ENCODE results near the gene ATP2A2. TPM values are rescaled to one million over a fixed set of nuclear protein-coding genes. Genes with fewer than 3 reads are reported as not detected.
A peak's percentile ranks its signal among the peaks of the same experiment; 100 is the strongest.

Gene ATP2A2
- total and polyA plus RNA-seq, 12 donors: 316 to 4,750 (median 1,535) TPM

GRCh38 chr12:110340706-110341105, 59.7 kb downstream of the ATP2A2 start:
- intact Hi-C loops (cut with DNase I): loop anchor here in 1 of 10 donors (10.0 kb wide), 1 partner anchor 236 kb away; no protein-coding TSS in a partner anchor
- no peak for TF ChIP-seq CTCF (IDR thresholded peaks at IDR 0.05)
- Histone ChIP-seq H3K27ac (peak overlapping the region in 2 of 10 donors; percentile 1 to 10), H3K9me3 (no peaks in the 10 kb centered on the region), H3K36me3 (peaks cover 18 to 100% (median 96%) of the 10 kb centered on the region in 9 donors), H3K4me3 (no peak overlapping the region), H3K27me3 (no peaks in the 10 kb centered on the region), H3K4me1 (peaks cover 0 to 31% (median 14%) of the 10 kb centered on the region in 9 donors)
- peak in 3 of 8 donors; percentile 0 to 11 (median 8) for ATAC-seq
- WGBS, 2 donors: 73 to 80% methylated on average over 18 of the region's 18 CpGs
- DNase-seq: no peak

GRCh38 chr12:110342157-110342556, 61.1 kb downstream of the ATP2A2 start:
- WGBS, 2 donors: 75 to 80% methylated on average over 15 of the region's 15 CpGs
- Histone ChIP-seq H3K27ac (no peak overlapping the region), H3K9me3 (no peaks in the 10 kb centered on the region), H3K4me3 (no peak overlapping the region), H3K36me3 (peaks cover 13 to 100% (median 90%) of the 10 kb centered on the region in 9 donors), H3K4me1 (peaks cover 0 to 33% (median 14%) of the 10 kb centered on the region in 9 donors), H3K27me3 (no peaks in the 10 kb centered on the region)
- DNase-seq: no peak
- intact Hi-C loops (cut with DNase I): loop anchor here in 1 of 10 donors (10.0 kb wide), 1 partner anchor 237 kb away; no protein-coding TSS in a partner anchor
- peak in 1 of 8 donors; percentile 1 for ATAC-seq
- no peak for TF ChIP-seq CTCF (IDR thresholded peaks at IDR 0.05)

GRCh38 chr12:110343114-110343513, 62.1 kb downstream of the ATP2A2 start:
- intact Hi-C loops (cut with DNase I): loop anchor here in 1 of 10 donors (10.0 kb wide), 1 partner anchor 238 kb away; no protein-coding TSS in a partner anchor
- Histone ChIP-seq H3K27me3 (no peaks in the 10 kb centered on the region), H3K9me3 (no peaks in the 10 kb centered on the region), H3K4me3 (no peak overlapping the region), H3K36me3 (peaks cover 12 to 100% (median 90%) of the 10 kb centered on the region in 9 donors), H3K27ac (no peak overlapping the region), H3K4me1 (peaks cover 0 to 24% (median 14%) of the 10 kb centered on the region in 9 donors)
- 84% methylated on average over 5 of the region's 5 CpGs for WGBS, 2 donors
- DNase-seq (no peak), ATAC-seq (no peak)
- TF ChIP-seq CTCF (IDR thresholded peaks at IDR 0.05): no peak

- peak in 1 of 8 donors; percentile 2 for ATAC-seq
- Histone ChIP-seq H3K27me3 (no peaks in the 10 kb centered on the region), H3K4me1 (peaks cover 0 to 23% (median 13%) of the 10 kb centered on the region in 9 donors), H3K36me3 (peaks cover 4 to 100% (median 92%) of the 10 kb centered on the region in 9 donors), H3K27ac (peak overlapping the region in 2 of 10 donors; percentile 0 to 18), H3K4me3 (no peak overlapping the region), H3K9me3 (no peaks in the 10 kb centered on the region)
- intact Hi-C loops (cut with DNase I): loop anchor here in 1 of 10 donors (10.0 kb wide), 1 partner anchor 239 kb away; no protein-coding TSS in a partner anchor
- no peak for DNase-seq
- WGBS, 2 donors: 85 to 86% methylated on average over 9 of the region's 9 CpGs
- TF ChIP-seq CTCF (IDR thresholded peaks at IDR 0.05): no peak
Observed at GRCh38 chr12:110343736-110344555, 62.9 kb downstream of the ATP2A2 start.

Data from heart right ventricle (tissue), 16 donors.